GM23248 (cell line): ENCODE data around the gene TTC28.

Source experiments
- EZH2 ChIP-seq: fragments of 200-600 bp; sonication (generic); IDR thresholded peaks from 2 replicates; pipeline ENCODE4 v1.6.1; 2018; ENCODE audit warnings: antibody characterized with exemption, mild to moderate bottlenecking; ENCODE audit not compliant: insufficient read depth, poor library complexity, severe bottlenecking
- EZH2phosphoT487 ChIP-seq: fragments of 200-600 bp; sonication (generic); IDR thresholded peaks from 2 replicates; pipeline ENCODE4 v1.6.1; 2018; ENCODE audit warnings: antibody characterized with exemption, moderate library complexity, mild to moderate bottlenecking, low read depth; ENCODE audit not compliant: insufficient read depth

GRCh38 chr22:28096161-28096560, 583.5 kb downstream of the TTC28 start:
- TF ChIP-seq EZH2phosphoT487 (no peak), EZH2 (no peak)
